ENCODE measurements around the gene SEMA5A. TPM values are rescaled to one million over a fixed set of nuclear protein-coding genes. Genes with fewer than 3 reads are reported as not detected.

SEMA5A gene
- total and polyA plus RNA-seq, 2 of the 13 experiments (the other 11 are each of a cell fraction or from before 2014, with no cell fraction given): 0.01 TPM; not detected in 1

DNA sequence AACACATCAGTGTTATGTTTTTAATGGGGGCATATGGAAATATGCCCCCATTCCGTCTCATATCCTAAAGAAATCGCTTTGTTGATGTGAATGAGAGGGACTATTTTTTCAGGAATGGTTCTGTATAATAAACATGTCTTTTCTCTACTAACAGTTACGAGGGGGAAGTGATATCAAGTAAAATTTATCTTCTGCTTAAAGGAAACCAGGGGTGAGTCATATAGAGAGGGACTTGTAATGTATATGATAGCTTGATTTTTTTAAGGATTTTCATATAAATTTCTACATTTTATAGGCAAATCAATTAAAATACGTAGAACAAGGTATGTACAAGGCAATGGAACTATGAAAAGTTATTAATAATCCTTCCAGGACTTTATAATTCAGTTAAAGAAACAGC lies 207.1 kb downstream of the SEMA5A start:
- CTCF ChIA-PET (ENCODE audit: low intra/inter-chr PET ratio, low total read pairs): no interaction called here
- no peak overlapping the region for H2AFZ ChIP-seq (ENCODE audit: low read length)
- no peak overlapping the region for H3K9ac ChIP-seq (ENCODE audit: insufficient read depth, low read depth, low read length)
- H3K9me3 ChIP-seq (ENCODE audit: low read length): peaks cover 7% of the 10 kb centered on the region; the same call in 1 of the 2 replicates
- DNase-seq (ENCODE audit: low spot score) (no peak), ATAC-seq (no peak), FAIRE-seq (no peak)
- no peak overlapping the region for H3K27ac ChIP-seq (ENCODE audit: extremely low read length, insufficient read depth, low read length)
- no peak overlapping the region for H3K4me3 ChIP-seq (replicated peaks in 1 of 3; ENCODE audit: insufficient read depth in 1 of 3, low read depth in 2 of 3, low read length in 3 of 3)
- no TSS peak for BruUV-seq (replicated peaks)
- WGBS (ENCODE audit: low lambda C conversion rate): 3% methylated on average over 4 of the region's 4 CpGs
- no peak overlapping the region for H3K4me2 ChIP-seq (ENCODE audit: low read depth, low read length)
- in situ Hi-C loops (cut with HindIII; ENCODE audit: extremely low pct_ligation_motif_present, low pct_unique_long_range_greater_than_20kb): no loop called here
- POLR2A ChIA-PET: no interaction called here
- H3K36me3 ChIP-seq (replicated peaks in 1 of 2; ENCODE audit: control insufficient read depth in 1 of 2, insufficient read depth in 2 of 2, low read length in 2 of 2): no peaks in the 10 kb centered on the region
- H3K4me1 ChIP-seq (ENCODE audit: insufficient read depth, low read length): no peaks in the 10 kb centered on the region
- H4K20me1 ChIP-seq (ENCODE audit: insufficient read depth, low read length): no peaks in the 10 kb centered on the region
- no peaks in the 10 kb centered on the region for H3K79me2 ChIP-seq (ENCODE audit: insufficient read depth, low read length)
- intact Hi-C loops (cut with micrococcal nuclease; ENCODE audit: unreplicated experiment): no loop called here
- no peaks in the 10 kb centered on the region; a peak in 1 of 5 replicates for H3K27me3 ChIP-seq (ENCODE audit: control insufficient read depth in 1 of 2, insufficient read depth in 2 of 2, low read length in 2 of 2)
- TF ChIP-seq GLI4 (CRISPR knock-in tag; IDR thresholded peaks at IDR 0.05; ENCODE audit: borderline replicate concordance) (no peak), HDAC6 (IDR thresholded peaks at IDR 0.05; ENCODE audit: low read depth, low read length) (no peak), SNAPC2 (CRISPR knock-in tag; IDR thresholded peaks at IDR 0.05) (no peak), FOXP1 (IDR thresholded peaks at IDR 0.05) (no peak), FOXP1 (CRISPR knock-in tag; IDR thresholded peaks at IDR 0.05) (no peak), CCAR2 (optimal IDR thresholded peaks at IDR 0.05; ENCODE audit: low read depth, low read length) (no peak), DMAP1 (CRISPR knock-in tag; IDR thresholded peaks at IDR 0.05) (no peak), SRSF4 (IDR thresholded peaks at IDR 0.05; ENCODE audit: low read depth, low read length, poor library complexity, severe bottlenecking) (no peak), MED13 (CRISPR knock-in tag; IDR thresholded peaks at IDR 0.05) (no peak)
- TF ChIP-seq, protein P1, sequence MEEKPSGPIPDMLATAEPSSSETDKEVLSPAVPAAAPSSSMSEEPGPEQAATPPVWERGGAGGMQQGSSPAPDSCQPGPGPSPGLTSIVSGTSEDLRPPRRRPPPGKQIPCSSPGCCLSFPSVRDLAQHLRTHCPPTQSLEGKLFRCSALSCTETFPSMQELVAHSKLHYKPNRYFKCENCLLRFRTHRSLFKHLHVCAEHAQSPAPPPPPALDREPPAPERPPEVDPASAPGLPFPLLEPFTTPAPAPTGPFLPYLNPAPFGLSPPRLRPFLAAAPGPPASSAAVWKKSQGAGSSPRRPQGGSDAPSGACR (CRISPR knock-in tag; IDR thresholded peaks at IDR 0.05): no peak
- TF ChIP-seq, protein P2, sequence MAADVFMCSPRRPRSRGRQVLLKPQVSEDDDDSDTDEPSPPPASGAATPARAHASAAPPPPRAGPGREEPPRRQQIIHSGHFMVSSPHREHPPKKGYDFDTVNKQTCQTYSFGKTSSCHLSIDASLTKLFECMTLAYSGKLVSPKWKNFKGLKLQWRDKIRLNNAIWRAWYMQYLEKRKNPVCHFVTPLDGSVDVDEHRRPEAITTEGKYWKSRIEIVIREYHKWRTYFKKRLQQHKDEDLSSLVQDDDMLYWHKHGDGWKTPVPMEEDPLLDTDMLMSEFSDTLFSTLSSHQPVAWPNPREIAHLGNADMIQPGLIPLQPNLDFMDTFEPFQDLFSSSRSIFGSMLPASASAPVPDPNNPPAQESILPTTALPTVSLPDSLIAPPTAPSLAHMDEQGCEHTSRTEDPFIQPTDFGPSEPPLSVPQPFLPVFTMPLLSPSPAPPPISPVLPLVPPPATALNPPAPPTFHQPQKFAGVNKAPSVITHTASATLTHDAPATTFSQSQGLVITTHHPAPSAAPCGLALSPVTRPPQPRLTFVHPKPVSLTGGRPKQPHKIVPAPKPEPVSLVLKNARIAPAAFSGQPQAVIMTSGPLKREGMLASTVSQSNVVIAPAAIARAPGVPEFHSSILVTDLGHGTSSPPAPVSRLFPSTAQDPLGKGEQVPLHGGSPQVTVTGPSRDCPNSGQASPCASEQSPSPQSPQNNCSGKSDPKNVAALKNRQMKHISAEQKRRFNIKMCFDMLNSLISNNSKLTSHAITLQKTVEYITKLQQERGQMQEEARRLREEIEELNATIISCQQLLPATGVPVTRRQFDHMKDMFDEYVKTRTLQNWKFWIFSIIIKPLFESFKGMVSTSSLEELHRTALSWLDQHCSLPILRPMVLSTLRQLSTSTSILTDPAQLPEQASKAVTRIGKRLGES (CRISPR knock-in tag; IDR thresholded peaks at IDR 0.05; ENCODE audit: borderline replicate concordance): no peak
- TF ChIP-seq, protein P3, sequence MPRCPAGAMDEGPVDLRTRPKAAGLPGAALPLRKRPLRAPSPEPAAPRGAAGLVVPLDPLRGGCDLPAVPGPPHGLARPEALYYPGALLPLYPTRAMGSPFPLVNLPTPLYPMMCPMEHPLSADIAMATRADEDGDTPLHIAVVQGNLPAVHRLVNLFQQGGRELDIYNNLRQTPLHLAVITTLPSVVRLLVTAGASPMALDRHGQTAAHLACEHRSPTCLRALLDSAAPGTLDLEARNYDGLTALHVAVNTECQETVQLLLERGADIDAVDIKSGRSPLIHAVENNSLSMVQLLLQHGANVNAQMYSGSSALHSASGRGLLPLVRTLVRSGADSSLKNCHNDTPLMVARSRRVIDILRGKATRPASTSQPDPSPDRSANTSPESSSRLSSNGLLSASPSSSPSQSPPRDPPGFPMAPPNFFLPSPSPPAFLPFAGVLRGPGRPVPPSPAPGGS (CRISPR knock-in tag; IDR thresholded peaks at IDR 0.05): no peak
- TF ChIP-seq, protein P4, sequence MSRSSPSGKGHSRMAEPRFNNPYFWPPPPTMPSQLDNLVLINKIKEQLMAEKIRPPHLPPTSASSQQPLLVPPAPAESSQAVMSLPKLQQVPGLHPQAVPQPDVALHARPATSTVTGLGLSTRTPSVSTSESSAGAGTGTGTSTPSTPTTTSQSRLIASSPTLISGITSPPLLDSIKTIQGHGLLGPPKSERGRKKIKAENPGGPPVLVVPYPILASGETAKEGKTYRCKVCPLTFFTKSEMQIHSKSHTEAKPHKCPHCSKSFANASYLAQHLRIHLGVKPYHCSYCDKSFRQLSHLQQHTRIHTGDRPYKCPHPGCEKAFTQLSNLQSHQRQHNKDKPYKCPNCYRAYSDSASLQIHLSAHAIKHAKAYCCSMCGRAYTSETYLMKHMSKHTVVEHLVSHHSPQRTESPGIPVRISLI (CRISPR knock-in tag; IDR thresholded peaks at IDR 0.05; ENCODE audit: borderline replicate concordance): no peak
- TF ChIP-seq, protein P5, sequence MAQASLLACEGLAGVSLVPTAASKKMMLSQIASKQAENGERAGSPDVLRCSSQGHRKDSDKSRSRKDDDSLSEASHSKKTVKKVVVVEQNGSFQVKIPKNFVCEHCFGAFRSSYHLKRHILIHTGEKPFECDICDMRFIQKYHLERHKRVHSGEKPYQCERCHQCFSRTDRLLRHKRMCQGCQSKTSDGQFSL (CRISPR knock-in tag; IDR thresholded peaks at IDR 0.05): no peak
- TF ChIP-seq, protein P6, sequence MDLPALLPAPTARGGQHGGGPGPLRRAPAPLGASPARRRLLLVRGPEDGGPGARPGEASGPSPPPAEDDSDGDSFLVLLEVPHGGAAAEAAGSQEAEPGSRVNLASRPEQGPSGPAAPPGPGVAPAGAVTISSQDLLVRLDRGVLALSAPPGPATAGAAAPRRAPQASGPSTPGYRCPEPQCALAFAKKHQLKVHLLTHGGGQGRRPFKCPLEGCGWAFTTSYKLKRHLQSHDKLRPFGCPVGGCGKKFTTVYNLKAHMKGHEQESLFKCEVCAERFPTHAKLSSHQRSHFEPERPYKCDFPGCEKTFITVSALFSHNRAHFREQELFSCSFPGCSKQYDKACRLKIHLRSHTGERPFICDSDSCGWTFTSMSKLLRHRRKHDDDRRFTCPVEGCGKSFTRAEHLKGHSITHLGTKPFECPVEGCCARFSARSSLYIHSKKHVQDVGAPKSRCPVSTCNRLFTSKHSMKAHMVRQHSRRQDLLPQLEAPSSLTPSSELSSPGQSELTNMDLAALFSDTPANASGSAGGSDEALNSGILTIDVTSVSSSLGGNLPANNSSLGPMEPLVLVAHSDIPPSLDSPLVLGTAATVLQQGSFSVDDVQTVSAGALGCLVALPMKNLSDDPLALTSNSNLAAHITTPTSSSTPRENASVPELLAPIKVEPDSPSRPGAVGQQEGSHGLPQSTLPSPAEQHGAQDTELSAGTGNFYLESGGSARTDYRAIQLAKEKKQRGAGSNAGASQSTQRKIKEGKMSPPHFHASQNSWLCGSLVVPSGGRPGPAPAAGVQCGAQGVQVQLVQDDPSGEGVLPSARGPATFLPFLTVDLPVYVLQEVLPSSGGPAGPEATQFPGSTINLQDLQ (CRISPR knock-in tag; IDR thresholded peaks at IDR 0.05): no peak
